ENCODE results near the gene AGER.

DNA sequence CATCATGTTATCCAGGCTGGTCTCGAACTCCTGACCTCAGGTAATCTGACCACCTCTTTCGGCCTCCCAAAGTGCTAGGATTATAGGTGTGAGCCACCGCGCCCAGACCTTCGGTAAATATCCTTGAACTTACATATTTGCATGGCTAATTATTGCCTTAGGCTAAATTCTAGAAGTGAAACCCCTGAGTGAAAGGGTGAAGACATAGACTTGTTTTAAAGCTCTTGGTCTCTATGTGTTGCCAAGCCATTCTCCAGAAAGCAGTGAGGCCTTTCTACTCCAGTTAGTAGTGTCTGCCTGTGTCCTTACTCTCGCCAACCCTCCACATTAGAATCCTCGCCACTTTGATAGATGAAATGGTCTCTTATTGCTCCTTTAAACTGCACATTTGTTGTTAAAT, 42.4 kb upstream of the AGER start:
- TF ChIP-seq, protein P1, sequence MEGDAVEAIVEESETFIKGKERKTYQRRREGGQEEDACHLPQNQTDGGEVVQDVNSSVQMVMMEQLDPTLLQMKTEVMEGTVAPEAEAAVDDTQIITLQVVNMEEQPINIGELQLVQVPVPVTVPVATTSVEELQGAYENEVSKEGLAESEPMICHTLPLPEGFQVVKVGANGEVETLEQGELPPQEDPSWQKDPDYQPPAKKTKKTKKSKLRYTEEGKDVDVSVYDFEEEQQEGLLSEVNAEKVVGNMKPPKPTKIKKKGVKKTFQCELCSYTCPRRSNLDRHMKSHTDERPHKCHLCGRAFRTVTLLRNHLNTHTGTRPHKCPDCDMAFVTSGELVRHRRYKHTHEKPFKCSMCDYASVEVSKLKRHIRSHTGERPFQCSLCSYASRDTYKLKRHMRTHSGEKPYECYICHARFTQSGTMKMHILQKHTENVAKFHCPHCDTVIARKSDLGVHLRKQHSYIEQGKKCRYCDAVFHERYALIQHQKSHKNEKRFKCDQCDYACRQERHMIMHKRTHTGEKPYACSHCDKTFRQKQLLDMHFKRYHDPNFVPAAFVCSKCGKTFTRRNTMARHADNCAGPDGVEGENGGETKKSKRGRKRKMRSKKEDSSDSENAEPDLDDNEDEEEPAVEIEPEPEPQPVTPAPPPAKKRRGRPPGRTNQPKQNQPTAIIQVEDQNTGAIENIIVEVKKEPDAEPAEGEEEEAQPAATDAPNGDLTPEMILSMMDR (IDR thresholded peaks at IDR 0.05; ENCODE audit: insufficient read depth, low read depth, low read length): no peak
- TF ChIP-seq EZH2 (IDR thresholded peaks at IDR 0.05; ENCODE audit: insufficient read depth, low read length): no peak

All from astrocyte (in vitro differentiated cells and primary cell).